Lung microvascular endothelial cell (primary cell): ENCODE measurements around the gene SH3BP1. TPM values are rescaled to one million over a fixed set of nuclear protein-coding genes. Genes with fewer than 3 reads are reported as not detected.
"Not testable (repeated sequence)": the region's sequence is repeated elsewhere in the genome, so short reads cannot be mapped to it uniquely, and the experiment has no call there.

Source experiments
- DNase-seq, 2 donors: peaks; one replicate each; pipeline versions ENCODE4 v3.0.0 to v3.0.0-alpha.2; 2010; ENCODE audit warnings: low read depth in 2 of 2
- total RNA-seq: library from RNA; depleted of rRNA; stranded (reverse); fragments of >200 nt; gene quantifications from 2 replicates; pipeline ENCODE4 v1.2.1, GENCODE V29; 2014

The SH3BP1 gene
- total RNA-seq: 0.40 and 0.87 TPM in 2 replicates

GRCh38 chr22:37639070-37639760 lies at the start of gene SH3BP1:
TSS of gene SH3BP1 (plus strand) at chr22:37639669. CDS start at chr22:37639788, 119 bp downstream.
- no peak for DNase-seq

- DNase-seq: not testable (repeated sequence)
Measured at GRCh38 chr22:37591081-37591480, 48.4 kb upstream of the SH3BP1 start.

- DNase-seq: no peak
Measured at GRCh38 chr22:37591823-37592404, 47.6 kb upstream of the SH3BP1 start.

- DNase-seq: no peak
Measured at GRCh38 chr22:37594237-37594636, 45.2 kb upstream of the SH3BP1 start.

GRCh38 chr22:37599153-37599552 lies 40.3 kb upstream of the SH3BP1 start:
- no peak for DNase-seq

GRCh38 chr22:37601203-37601539 lies 38.3 kb upstream of the SH3BP1 start:
- no peak for DNase-seq

GRCh38 chr22:37601540-37602442 lies 37.7 kb upstream of the SH3BP1 start:
- peak; percentile 31 to 76 for DNase-seq

GRCh38 chr22:37602546-37603277 lies 36.8 kb upstream of the SH3BP1 start:
- not testable (repeated sequence) for DNase-seq

GRCh38 chr22:37604074-37604473 lies 35.4 kb upstream of the SH3BP1 start:
- DNase-seq: no peak

GRCh38 chr22:37604875-37605274 lies 34.6 kb upstream of the SH3BP1 start:
- DNase-seq: no peak

- DNase-seq: peak; percentile 57 to 83
Measured at GRCh38 chr22:37607010-37607934, 32.2 kb upstream of the SH3BP1 start.

GRCh38 chr22:37607935-37608476 lies 31.5 kb upstream of the SH3BP1 start:
- DNase-seq: no peak

GRCh38 chr22:37608477-37609239 lies 30.8 kb upstream of the SH3BP1 start, which contains the start of gene GGA1:
TSS of gene GGA1 (plus strand) at chr22:37608834. CDS start at chr22:37608861, 27 bp downstream.
- DNase-seq: peak; percentile 99

GRCh38 chr22:37609240-37610152 lies 30.0 kb upstream of the SH3BP1 start:
- peak; percentile 13 to 29 for DNase-seq

GRCh38 chr22:37610153-37610475 lies 29.4 kb upstream of the SH3BP1 start:
- DNase-seq: not testable (repeated sequence)

- peak in 1 of 2 donors; percentile 22 for DNase-seq
Measured at GRCh38 chr22:37610480-37611129, 28.9 kb upstream of the SH3BP1 start.

- no peak for DNase-seq
Measured at GRCh38 chr22:37611207-37611606, 28.3 kb upstream of the SH3BP1 start.
